Measurements from ENCODE around the gene RNF214.

The RNF214 gene

DNA sequence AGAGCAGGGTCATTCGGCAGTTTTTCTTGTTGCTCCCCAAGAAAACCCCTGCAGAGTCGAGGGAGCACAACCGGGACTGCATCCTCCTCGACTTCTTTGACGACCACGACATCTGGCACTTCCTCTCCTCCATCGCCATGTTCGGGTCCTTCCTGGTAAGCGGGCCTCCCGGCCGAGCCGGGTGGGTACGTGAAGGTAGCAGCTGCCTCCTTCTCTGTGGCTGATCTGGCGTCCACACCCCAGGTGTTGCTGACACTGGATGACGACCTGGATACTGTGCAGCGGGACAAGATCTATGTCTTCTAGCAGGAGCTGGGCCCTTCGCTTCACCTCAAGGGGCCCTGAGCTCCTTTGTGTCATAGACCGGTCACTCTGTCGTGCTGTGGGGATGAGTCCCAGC, 36.7 kb upstream of the RNF214 start:
- H3K27me3 ChIP-seq (replicated peaks), result no peaks in the 10 kb centered on the region
- no peak overlapping the region for H3K27ac ChIP-seq
- H3K4me3 ChIP-seq (ENCODE audit: low read depth, low read length), result no peak overlapping the region
- peaks cover 24% of the 10 kb centered on the region for H3K36me3 ChIP-seq (replicated peaks)
- in situ Hi-C loops (cut with HindIII; ENCODE audit: low pct_ligation_motif_present, low sequenced_read_pairs), result no loop called here
- TF ChIP-seq, protein P1, sequence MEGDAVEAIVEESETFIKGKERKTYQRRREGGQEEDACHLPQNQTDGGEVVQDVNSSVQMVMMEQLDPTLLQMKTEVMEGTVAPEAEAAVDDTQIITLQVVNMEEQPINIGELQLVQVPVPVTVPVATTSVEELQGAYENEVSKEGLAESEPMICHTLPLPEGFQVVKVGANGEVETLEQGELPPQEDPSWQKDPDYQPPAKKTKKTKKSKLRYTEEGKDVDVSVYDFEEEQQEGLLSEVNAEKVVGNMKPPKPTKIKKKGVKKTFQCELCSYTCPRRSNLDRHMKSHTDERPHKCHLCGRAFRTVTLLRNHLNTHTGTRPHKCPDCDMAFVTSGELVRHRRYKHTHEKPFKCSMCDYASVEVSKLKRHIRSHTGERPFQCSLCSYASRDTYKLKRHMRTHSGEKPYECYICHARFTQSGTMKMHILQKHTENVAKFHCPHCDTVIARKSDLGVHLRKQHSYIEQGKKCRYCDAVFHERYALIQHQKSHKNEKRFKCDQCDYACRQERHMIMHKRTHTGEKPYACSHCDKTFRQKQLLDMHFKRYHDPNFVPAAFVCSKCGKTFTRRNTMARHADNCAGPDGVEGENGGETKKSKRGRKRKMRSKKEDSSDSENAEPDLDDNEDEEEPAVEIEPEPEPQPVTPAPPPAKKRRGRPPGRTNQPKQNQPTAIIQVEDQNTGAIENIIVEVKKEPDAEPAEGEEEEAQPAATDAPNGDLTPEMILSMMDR (IDR thresholded peaks at IDR 0.05; ENCODE audit: low read depth, low read length, missing control alignments), result no peak
- no peak for DNase-seq

DNA sequence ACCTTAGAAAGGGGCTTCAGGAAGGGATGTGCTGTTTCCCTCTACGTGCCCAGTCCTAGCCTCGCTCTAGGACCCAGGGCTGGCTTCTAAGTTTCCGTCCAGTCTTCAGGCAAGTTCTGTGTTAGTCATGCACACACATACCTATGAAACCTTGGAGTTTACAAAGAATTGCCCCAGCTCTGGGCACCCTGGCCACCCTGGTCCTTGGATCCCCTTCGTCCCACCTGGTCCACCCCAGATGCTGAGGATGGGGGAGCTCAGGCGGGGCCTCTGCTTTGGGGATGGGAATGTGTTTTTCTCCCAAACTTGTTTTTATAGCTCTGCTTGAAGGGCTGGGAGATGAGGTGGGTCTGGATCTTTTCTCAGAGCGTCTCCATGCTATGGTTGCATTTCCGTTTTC, 35.5 kb upstream of the RNF214 start:
- no peak overlapping the region for H3K27ac ChIP-seq
- TF ChIP-seq, protein P1 (IDR thresholded peaks at IDR 0.05; ENCODE audit: low read depth, low read length, missing control alignments), result no peak
- DNase-seq, result no peak
- H3K36me3 ChIP-seq (replicated peaks), result peaks cover 29% of the 10 kb centered on the region
- in situ Hi-C loops (cut with HindIII; ENCODE audit: low pct_ligation_motif_present, low sequenced_read_pairs), result no loop called here
- H3K27me3 ChIP-seq (replicated peaks), result no peaks in the 10 kb centered on the region
- H3K4me3 ChIP-seq (ENCODE audit: low read depth, low read length), result no peak overlapping the region

DNA sequence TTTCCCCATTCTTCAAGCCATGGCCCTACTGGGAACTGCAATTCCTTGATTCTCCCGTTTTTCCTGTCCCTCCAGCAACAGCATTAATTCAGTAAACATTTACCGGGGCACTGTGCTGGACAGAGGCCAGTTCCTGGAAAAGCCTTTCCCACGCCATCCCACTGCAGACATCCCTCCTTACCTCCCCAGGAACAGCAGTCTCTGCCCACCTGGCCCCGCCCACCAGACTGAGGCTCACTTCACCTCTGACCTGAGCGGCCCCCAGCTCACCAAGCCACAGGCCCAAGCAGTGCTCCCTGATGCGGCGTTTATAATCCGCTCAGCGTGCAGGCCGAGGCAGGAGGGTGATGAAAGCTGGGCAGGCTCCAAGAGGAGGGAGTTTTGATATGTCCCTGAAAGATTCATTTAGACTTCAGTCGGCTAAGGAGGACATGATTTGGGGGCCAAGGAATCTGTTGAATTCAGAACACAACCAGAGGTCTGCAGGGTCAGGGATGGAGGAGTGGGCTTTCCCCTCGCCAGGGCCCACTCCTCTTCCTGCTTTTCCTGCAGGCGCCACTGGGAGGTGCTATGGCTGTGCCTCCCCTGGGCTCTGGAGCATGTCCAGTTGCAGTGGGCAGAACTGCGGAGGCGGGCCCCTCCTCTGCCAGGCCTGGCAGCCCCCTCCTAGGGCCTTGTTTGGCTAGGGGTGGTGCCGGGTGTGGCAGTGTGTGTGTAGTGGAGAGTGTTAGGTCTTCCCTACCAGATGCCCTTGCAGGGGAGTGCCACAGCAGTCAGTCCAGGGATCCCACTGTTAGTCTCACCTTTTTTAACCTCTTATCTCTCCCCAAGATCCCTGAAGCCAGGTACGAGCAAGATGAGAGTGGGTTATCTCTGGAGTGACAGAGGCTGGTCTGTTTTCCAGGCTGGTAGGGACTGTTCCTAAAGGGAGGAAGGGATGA, 34.7 kb upstream of the RNF214 start:
- peaks cover 29% of the 10 kb centered on the region for H3K36me3 ChIP-seq (replicated peaks)
- DNase-seq, result no peak

DNA sequence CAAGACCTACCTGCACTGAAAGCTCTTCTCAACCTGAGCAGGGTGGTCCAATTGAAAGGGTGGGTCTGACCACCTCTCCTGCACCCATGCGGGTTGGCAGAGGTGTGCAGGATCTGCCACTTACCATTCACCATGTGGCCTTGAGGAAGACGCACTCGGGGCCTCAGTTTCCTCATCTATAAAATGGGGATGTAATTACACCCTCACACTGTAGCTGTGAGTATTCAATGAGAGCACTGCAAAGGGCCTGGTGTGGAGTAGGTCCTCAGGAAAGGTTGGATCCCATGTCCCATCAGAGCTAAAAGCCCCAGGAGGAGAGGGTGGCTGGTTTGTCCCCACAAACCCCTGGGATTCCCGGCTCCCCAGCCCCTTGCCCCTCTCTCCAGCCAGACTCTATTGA, 33.9 kb upstream of the RNF214 start:
- Histone ChIP-seq H3K4me3 (ENCODE audit: low read depth, low read length) (peak overlapping the region; percentile 69), H3K27me3 (replicated peaks) (no peaks in the 10 kb centered on the region), H3K27ac (peak overlapping the region; percentile 88), H3K36me3 (replicated peaks) (peaks cover 32% of the 10 kb centered on the region)
- no peak for DNase-seq
- TF ChIP-seq, protein P1 (IDR thresholded peaks at IDR 0.05; ENCODE audit: low read depth, low read length, missing control alignments), result no peak
- in situ Hi-C loops (cut with HindIII; ENCODE audit: low pct_ligation_motif_present, low sequenced_read_pairs), result no loop called here

More for the DNA sequence above, 34.7 kb upstream of the RNF214 start:
- peak overlapping the region; percentile 88 for H3K27ac ChIP-seq
- TF ChIP-seq, protein P1 (IDR thresholded peaks at IDR 0.05; ENCODE audit: low read depth, low read length, missing control alignments), result peak; percentile 75
- H3K4me3 ChIP-seq (ENCODE audit: low read depth, low read length), result no peak overlapping the region
- in situ Hi-C loops (cut with HindIII; ENCODE audit: low pct_ligation_motif_present, low sequenced_read_pairs), result no loop called here
- H3K27me3 ChIP-seq (replicated peaks), result no peaks in the 10 kb centered on the region

DNA sequence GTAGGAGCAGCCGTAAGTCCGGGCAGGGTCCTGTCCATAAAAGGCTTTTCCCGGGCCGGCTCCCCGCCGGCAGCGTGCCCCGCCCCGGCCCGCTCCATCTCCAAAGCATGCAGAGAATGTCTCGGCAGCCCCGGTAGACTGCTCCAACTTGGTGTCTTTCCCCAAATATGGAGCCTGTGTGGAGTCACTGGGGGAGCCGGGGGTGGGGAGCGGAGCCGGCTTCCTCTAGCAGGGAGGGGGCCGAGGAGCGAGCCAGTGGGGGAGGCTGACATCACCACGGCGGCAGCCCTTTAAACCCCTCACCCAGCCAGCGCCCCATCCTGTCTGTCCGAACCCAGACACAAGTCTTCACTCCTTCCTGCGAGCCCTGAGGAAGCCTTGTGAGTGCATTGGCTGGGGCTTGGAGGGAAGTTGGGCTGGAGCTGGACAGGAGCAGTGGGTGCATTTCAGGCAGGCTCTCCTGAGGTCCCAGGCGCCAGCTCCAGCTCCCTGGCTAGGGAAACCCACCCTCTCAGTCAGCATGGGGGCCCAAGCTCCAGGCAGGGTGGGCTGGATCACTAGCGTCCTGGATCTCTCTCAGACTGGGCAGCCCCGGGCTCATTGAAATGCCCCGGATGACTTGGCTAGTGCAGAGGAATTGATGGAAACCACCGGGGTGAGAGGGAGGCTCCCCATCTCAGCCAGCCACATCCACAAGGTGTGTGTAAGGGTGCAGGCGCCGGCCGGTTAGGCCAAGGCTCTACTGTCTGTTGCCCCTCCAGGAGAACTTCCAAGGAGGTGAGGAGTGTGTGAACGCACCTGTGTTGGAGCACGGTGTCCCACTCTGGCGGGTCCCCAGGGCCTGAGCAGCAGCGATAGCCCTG, 33.2 kb upstream of the RNF214 start, which contains the start of gene TAGLN:
Gene TAGLN (plus strand): TSS at position 318 of the 863 bp plus-strand sequence. CDS start 3,644 bp downstream, outside the sequence.
- TF ChIP-seq, protein P1 (IDR thresholded peaks at IDR 0.05; ENCODE audit: low read depth, low read length, missing control alignments), result no peak
- H3K4me3 ChIP-seq (ENCODE audit: low read depth, low read length), result peak within 1 kb of the TSS; percentile 69
- peak; percentile 97 for DNase-seq
- no peaks in the 10 kb centered on the region for H3K27me3 ChIP-seq (replicated peaks)
- H3K36me3 ChIP-seq (replicated peaks), result peaks cover 38% of the 10 kb centered on the region
- H3K27ac ChIP-seq, result peak within 1 kb of the TSS; percentile 88
- in situ Hi-C loops (cut with HindIII; ENCODE audit: low pct_ligation_motif_present, low sequenced_read_pairs), result no loop called here

All from brain microvascular endothelial cell (primary cell).